Measurements from ENCODE around the gene CHST11.
"Not testable (repeated sequence)": the region's sequence is repeated elsewhere in the genome, so short reads cannot be mapped to it uniquely, and the experiment has no call there.

The CHST11 gene

DNA sequence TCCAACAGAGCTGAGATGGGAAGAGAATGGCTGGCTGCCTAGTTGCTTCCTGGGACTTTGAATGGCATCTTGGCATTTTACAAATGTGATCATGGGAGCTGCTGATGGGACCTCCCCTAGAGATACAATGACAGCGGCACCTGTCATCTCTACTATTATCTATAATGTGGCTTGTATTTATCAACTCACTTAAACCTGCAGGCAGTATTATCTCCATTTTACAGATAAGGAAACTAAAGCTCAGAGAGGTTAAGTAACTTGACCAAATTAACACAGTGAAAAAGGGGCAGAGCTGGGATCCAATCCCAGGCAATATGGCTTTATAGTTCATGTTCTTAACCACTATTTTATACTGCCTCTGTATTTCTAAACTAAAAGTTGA lies 111.7 kb downstream of the CHST11 start:
- no peak overlapping the region for H3K4me3 ChIP-seq (ENCODE audit: low read depth, low read length)
- TF ChIP-seq, protein P1, sequence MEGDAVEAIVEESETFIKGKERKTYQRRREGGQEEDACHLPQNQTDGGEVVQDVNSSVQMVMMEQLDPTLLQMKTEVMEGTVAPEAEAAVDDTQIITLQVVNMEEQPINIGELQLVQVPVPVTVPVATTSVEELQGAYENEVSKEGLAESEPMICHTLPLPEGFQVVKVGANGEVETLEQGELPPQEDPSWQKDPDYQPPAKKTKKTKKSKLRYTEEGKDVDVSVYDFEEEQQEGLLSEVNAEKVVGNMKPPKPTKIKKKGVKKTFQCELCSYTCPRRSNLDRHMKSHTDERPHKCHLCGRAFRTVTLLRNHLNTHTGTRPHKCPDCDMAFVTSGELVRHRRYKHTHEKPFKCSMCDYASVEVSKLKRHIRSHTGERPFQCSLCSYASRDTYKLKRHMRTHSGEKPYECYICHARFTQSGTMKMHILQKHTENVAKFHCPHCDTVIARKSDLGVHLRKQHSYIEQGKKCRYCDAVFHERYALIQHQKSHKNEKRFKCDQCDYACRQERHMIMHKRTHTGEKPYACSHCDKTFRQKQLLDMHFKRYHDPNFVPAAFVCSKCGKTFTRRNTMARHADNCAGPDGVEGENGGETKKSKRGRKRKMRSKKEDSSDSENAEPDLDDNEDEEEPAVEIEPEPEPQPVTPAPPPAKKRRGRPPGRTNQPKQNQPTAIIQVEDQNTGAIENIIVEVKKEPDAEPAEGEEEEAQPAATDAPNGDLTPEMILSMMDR (IDR thresholded peaks at IDR 0.05; ENCODE audit: borderline replicate concordance, insufficient read depth, low read depth, low read length): no peak

GRCh38 chr12:104568935-104569334 lies 112.2 kb downstream of the CHST11 start:
- no peak overlapping the region for H3K4me3 ChIP-seq (ENCODE audit: low read depth, low read length)
- TF ChIP-seq, protein P1 (IDR thresholded peaks at IDR 0.05; ENCODE audit: borderline replicate concordance, insufficient read depth, low read depth, low read length): no peak

DNA sequence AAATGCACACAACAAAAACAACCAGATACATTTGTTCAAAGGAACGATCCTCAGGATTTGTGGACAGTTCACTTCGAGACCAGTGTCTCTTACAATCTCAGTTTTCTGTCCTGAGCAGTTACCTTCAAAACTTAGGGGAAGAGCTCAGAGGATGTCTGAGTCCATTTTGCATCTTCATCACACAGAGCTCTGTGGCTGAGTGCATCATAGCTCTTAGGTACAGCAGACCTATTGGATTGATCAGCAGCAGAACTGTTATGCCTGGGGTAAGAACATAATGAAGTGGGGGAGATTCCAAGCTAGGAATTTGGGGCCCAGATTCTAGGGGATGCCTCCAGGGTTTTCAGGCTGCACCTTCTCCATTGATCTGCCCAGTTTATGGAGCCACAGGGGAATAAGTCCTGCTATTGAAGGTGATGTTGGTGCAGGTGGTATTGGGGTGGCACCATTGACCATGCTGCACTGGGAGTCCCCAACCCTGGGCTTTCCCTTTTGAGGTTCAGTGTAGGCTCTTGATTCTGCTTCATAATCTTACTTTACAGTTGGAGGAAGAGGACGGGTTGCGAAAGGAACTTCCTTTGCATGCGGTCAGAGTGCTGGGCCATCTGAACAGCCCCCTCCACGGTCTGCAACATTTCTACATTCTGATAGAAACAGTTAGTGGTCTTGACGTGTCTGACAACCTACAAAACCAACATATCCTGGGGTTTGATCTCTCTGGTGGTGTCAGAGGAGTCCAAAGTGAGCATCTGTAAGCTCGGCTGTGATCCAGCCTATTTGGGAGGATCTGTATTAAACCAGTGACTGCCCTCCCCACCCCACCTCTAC lies 112.8 kb downstream of the CHST11 start:
- H3K4me3 ChIP-seq (ENCODE audit: low read depth, low read length): peak overlapping the region; percentile 38
- TF ChIP-seq, protein P1 (IDR thresholded peaks at IDR 0.05; ENCODE audit: borderline replicate concordance, insufficient read depth, low read depth, low read length): no peak

DNA sequence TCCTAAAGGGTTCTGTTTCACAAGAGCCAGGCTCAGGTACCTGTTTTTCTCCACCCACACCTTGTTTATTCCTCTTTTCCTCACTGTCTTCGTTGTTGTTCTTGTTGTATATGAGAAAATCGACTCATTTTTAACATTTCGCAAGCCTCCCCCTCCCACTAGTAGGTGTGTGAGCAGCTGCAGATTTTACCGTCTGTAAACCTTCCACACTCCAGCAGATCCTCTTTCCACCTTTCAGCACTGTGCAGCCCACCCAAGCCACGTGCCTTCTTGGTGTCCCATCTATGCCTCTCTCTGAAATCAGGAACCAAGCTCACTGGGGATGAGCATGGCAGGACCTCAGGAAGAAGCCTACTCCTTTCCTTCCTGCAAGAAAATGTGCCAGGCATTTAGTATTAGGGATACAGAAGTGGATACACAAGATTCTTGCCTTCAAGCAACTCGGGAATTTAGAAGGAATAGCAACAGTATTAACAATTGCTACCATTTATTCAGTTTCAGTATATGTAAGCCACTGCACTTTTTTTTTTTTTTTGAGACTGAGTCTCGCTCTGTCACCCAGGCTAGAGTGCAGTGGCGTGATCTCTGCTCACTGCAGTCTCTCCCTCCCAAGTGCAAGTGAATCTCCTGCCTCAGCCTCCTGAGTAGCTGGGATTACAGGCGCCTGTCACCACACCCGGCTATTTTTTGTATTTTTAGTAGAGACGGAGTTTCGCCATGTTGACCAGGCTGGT lies 113.6 kb downstream of the CHST11 start:
- TF ChIP-seq, protein P1 (IDR thresholded peaks at IDR 0.05; ENCODE audit: borderline replicate concordance, insufficient read depth, low read depth, low read length): no peak

DNA sequence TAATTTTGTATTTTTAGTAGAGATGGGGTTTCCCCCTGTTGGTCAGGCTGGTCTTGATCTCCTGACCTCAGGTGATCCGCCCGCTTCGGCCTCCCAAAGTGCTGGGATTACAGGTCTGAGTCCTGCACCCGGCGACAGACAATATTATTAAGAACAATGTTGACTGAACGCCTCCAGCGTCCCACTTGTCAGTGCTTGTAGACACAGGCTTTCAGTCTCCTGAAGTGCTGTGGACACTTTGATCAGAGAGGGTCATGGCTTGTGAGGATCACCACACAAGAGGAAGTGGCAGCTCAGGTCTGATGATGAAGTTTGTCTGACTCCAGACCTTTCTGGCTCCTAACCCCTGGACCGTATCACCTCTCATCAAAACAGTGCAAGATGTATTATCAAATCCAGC lies 114.6 kb downstream of the CHST11 start:
- H3K4me3 ChIP-seq (ENCODE audit: low read depth, low read length): no peak overlapping the region
- TF ChIP-seq, protein P1 (IDR thresholded peaks at IDR 0.05; ENCODE audit: borderline replicate concordance, insufficient read depth, low read depth, low read length): no peak

More for the DNA sequence above, 113.6 kb downstream of the CHST11 start:
- peak overlapping the region; percentile 21 for H3K4me3 ChIP-seq (ENCODE audit: low read depth, low read length)

- H3K4me3 ChIP-seq (ENCODE audit: low read depth, low read length): not testable (repeated sequence)
Measured at GRCh38 chr12:104574353-104574752, 117.6 kb downstream of the CHST11 start.

GRCh38 chr12:104574758-104575157 lies 118.0 kb downstream of the CHST11 start:
- H3K4me3 ChIP-seq (ENCODE audit: low read depth, low read length): not testable (repeated sequence)
